ENCODE measurements around the gene GNG5. TPM values are rescaled to one million over a fixed set of nuclear protein-coding genes. Genes with fewer than 3 reads are reported as not detected.

Gene GNG5
- total RNA-seq, 1 donor from 2014 or later: 114 TPM

DNA sequence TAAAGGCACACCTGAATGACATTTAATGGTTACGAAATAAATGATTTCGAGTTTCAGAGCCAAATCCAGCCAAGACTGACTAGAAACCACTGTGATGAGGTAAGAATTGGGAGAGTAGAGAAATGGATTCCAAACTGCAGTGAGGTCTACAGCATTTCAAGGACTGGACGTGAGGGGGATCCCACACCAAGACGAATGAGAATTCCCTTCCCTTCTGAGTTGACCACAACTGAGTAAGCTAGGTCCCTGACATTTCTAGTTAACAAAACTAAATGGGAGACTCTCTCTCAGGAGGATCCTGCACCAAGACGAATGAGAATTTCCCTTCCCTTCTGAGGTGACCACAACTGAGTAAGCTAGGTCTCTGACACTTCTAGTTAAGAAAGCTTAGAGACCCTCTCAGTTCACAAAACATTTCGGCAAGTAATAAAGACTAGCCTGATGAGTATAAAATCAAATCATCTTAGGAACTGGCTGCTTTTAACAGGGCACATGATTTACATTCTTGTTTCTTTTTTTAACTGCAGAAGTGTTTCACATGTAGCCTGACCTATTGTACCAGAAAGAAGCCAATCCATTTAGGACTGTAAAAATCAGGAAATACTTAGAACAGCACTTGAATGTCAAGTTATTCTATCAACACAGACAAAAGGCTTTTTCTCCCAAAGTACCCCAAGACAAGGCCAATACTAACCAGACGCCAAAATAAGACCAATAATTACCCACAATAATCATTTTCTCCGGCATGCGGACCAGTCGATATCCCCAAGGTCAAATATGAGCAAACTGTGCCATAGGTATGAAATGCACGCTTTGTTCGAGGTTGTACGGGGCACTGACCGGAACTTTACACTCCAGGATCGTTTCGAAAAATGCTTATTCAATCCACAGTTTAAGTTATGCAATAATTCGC lies 1.5 kb downstream of the GNG5 start:
- Mint-ChIP-seq H3K27me3 (no peaks in the 10 kb centered on the region), H3K27ac (peak overlapping the region; percentile 95), H3K36me3 (peaks cover 19% of the 10 kb centered on the region), H3K4me1 (ENCODE audit: unreplicated experiment) (peaks cover 40% of the 10 kb centered on the region), H3K9me3 (peaks cover 6% of the 10 kb centered on the region), H3K4me3 (peak overlapping the region; percentile 94)
- no peak for DNase-seq (ENCODE audit: extremely low spot score, unreplicated experiment)
- TF ChIP-seq, protein P1, sequence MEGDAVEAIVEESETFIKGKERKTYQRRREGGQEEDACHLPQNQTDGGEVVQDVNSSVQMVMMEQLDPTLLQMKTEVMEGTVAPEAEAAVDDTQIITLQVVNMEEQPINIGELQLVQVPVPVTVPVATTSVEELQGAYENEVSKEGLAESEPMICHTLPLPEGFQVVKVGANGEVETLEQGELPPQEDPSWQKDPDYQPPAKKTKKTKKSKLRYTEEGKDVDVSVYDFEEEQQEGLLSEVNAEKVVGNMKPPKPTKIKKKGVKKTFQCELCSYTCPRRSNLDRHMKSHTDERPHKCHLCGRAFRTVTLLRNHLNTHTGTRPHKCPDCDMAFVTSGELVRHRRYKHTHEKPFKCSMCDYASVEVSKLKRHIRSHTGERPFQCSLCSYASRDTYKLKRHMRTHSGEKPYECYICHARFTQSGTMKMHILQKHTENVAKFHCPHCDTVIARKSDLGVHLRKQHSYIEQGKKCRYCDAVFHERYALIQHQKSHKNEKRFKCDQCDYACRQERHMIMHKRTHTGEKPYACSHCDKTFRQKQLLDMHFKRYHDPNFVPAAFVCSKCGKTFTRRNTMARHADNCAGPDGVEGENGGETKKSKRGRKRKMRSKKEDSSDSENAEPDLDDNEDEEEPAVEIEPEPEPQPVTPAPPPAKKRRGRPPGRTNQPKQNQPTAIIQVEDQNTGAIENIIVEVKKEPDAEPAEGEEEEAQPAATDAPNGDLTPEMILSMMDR (conservative IDR thresholded peaks at IDR 0.05): no peak

DNA sequence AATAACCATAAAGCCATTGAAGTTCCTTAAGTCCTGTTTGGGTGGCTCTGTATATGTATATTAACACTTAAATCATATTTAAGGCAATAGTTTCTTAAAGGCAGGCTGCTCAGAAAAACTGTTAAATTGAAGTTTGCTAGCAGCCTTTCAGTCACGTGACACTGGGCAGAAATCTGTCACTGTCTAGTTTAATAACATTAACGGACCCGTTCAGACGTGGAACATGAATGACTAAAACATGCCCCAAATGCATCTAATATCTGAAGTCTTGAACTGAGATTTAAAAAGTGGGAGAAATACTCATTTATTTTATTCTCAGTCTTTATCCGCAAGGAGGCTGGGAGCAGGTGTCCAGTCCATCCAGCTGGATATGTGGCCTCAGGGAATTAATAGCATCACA lies 3.5 kb downstream of the GNG5 start:
- H3K4me3 Mint-ChIP-seq: peak overlapping the region; percentile 94
- no peaks in the 10 kb centered on the region for H3K9me3 Mint-ChIP-seq
- peaks cover 40% of the 10 kb centered on the region for H3K4me1 Mint-ChIP-seq (ENCODE audit: unreplicated experiment)
- no peak overlapping the region for H3K27ac Mint-ChIP-seq
- TF ChIP-seq, protein P1 (conservative IDR thresholded peaks at IDR 0.05): no peak
- H3K27me3 Mint-ChIP-seq: no peaks in the 10 kb centered on the region
- H3K36me3 Mint-ChIP-seq: peaks cover 14% of the 10 kb centered on the region
- no peak for DNase-seq (ENCODE audit: extremely low spot score, unreplicated experiment)

DNA sequence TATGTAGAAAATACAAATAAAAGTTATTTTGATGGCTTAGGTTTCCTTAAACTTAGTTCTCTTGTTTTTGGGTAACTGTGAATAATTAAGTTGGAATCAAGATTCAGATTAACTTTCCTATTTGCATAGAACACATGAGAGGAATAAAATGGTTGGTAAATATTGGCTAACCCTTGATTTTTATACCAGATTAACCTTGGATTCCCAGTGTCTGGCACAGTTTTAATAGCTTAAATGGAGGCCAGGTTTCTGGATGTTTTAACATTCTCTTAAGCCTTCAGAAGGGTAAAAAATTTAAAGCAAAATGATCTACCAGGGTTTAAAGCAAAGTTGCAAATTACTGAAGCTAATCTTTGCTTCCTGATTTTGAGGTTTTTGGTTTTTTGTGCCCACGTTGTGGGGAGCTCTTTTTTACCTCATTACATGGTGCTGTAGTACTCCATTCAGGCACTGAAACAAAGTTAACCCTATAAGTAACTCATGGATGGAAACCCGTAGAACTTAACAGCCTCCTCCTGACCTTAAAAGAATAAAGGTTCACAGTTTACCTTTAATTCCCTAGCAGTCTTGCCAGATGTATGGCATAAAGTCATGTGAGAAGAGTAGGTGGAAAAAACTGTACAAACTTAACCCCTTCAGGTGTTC lies 8.6 kb downstream of the GNG5 start:
- Mint-ChIP-seq H3K27me3 (no peaks in the 10 kb centered on the region), H3K36me3 (peaks cover 39% of the 10 kb centered on the region), H3K4me1 (ENCODE audit: unreplicated experiment) (peaks cover 15% of the 10 kb centered on the region), H3K9me3 (no peaks in the 10 kb centered on the region), H3K4me3 (no peak overlapping the region), H3K27ac (no peak overlapping the region)
- TF ChIP-seq, protein P1 (conservative IDR thresholded peaks at IDR 0.05): no peak
- DNase-seq (ENCODE audit: extremely low spot score, unreplicated experiment): no peak

DNA sequence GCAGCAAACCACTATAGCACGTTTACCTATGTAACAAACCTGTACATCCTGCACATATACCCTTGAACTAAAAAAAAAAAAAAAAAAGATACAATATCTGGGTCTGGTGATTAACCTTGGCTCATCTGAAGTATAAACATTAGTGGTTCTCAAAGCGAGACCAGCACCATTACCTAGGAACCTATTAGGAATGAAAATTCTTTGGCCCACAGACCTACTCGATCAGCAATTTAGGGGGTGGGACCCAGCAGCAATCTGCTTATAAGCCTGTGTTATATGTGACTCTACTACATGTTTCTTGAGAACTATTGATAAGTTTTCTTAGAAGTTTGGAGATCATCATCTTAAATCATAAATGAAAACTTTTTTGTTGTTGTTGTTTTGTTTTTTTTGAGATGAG lies 9.9 kb downstream of the GNG5 start:
- Mint-ChIP-seq H3K36me3 (peaks cover 36% of the 10 kb centered on the region), H3K4me3 (no peak overlapping the region), H3K4me1 (ENCODE audit: unreplicated experiment) (peaks cover 12% of the 10 kb centered on the region), H3K27me3 (no peaks in the 10 kb centered on the region), H3K27ac (no peak overlapping the region), H3K9me3 (no peaks in the 10 kb centered on the region)
- DNase-seq (ENCODE audit: extremely low spot score, unreplicated experiment): no peak
- TF ChIP-seq, protein P1 (conservative IDR thresholded peaks at IDR 0.05): no peak

DNA sequence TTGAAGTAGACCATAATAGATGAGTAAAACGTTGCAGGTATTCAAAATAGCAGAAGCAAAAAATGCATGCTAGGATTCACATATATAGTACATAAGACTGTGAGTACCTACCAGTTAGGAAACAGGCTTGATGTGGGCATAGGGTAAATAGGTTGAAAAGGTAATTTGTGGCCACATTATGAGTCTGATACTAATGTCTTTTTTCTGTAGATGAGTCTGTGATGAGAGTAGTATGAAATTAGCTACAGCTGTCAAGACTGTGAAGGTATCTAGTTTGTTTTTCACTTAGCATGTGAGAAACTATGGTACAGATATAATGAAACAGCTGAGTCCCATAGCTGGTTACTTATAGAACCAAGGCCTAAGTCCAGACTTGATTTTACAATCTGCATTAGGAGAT lies 12.6 kb downstream of the GNG5 start:
- no peak for DNase-seq (ENCODE audit: extremely low spot score, unreplicated experiment)
- Mint-ChIP-seq H3K4me1 (ENCODE audit: unreplicated experiment) (no peaks in the 10 kb centered on the region), H3K36me3 (peaks cover 43% of the 10 kb centered on the region), H3K27ac (no peak overlapping the region), H3K9me3 (no peaks in the 10 kb centered on the region), H3K27me3 (no peaks in the 10 kb centered on the region), H3K4me3 (no peak overlapping the region)
- TF ChIP-seq, protein P1 (conservative IDR thresholded peaks at IDR 0.05): no peak
